BLaER1 (cell line): Measurements from ENCODE around the gene CCL4L2.
"Not testable (repeated sequence)": the region's sequence is repeated elsewhere in the genome, so short reads cannot be mapped to it uniquely, and the experiment has no call there.

Experiments
- H3K27ac ChIP-seq: shearing (Covaris generic); formaldehyde crosslinking; 2 replicates; pipeline ENCODE4 v1.8.1; 2022
- H3K27me3 ChIP-seq: shearing (Covaris generic); formaldehyde crosslinking; 2 replicates; pipeline ENCODE4 v1.8.1; 2022
- H3K36me3 ChIP-seq: shearing (Covaris generic); formaldehyde crosslinking; 2 replicates; pipeline ENCODE4 v1.8.1; 2022
- H3K4me1 ChIP-seq: shearing (Covaris generic); formaldehyde crosslinking; 2 replicates; pipeline ENCODE4 v1.8.1; 2022
- H3K4me2 ChIP-seq: shearing (Covaris generic); formaldehyde crosslinking; 2 replicates; pipeline ENCODE4 v1.8.1; 2022
- H3K4me3 ChIP-seq: shearing (Covaris generic); formaldehyde crosslinking; 2 replicates; pipeline ENCODE4 v1.8.1; 2022
- H3K9ac ChIP-seq: shearing (Covaris generic); formaldehyde crosslinking; 2 replicates; pipeline ENCODE4 v1.8.1; 2022
- H3K9me3 ChIP-seq: shearing (Covaris generic); formaldehyde crosslinking; 2 replicates; pipeline ENCODE4 v1.8.1; 2022
- H4K20me1 ChIP-seq: shearing (Covaris generic); formaldehyde crosslinking; 2 replicates; pipeline ENCODE4 v1.8.1; 2022
- Cebpa-rat ChIP-seq: shearing (Covaris generic); IDR thresholded peaks from 2 replicates; pipeline ENCODE4 v1.8.1; 2022

CCL4L2 gene

DNA sequence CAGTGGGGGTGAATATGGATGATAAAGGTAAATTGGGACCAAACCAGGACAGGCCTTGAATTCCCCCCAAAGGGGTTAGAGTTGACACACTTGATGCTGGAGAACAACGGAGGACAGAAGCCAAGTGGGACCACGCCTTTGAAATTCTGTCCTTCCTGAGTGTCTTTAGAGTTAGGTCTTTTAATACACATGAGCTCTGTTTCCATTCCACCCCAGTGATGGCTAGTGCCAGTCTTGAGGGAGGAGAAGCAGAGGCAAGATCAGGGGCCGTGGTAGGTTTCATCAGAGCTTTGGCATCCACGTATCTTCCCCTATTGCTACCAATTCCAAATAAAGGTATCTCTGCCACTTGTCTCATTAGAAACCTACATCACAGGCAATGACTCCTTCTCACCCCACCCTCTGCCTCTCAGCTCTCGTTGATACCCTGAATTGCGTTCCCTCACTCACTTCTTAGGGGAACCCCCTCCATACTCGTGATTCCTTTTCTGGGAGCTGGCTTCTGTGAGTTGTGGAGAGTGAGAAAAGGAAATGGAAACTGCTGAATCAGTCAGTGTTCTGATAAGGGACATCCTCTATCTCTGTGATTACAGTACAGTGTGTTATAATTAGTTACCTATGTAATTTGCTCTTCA, 11.9 kb upstream of the CCL4L2 start:
- no peaks in the 10 kb centered on the region for H3K9me3 ChIP-seq
- H3K27ac ChIP-seq, result no peak overlapping the region; the same call in 1 of the 2 replicates
- no peak overlapping the region for H3K4me3 ChIP-seq
- no peaks in the 10 kb centered on the region for H3K36me3 ChIP-seq
- H3K27me3 ChIP-seq, result no peaks in the 10 kb centered on the region
- TF ChIP-seq Cebpa-rat, result no peak
- H3K9ac ChIP-seq, result no peak overlapping the region
- H3K4me1 ChIP-seq, result peaks cover 73% of the 10 kb centered on the region
- H3K4me2 ChIP-seq, result peak overlapping the region; percentile 61
- H4K20me1 ChIP-seq, result no peaks in the 10 kb centered on the region

DNA sequence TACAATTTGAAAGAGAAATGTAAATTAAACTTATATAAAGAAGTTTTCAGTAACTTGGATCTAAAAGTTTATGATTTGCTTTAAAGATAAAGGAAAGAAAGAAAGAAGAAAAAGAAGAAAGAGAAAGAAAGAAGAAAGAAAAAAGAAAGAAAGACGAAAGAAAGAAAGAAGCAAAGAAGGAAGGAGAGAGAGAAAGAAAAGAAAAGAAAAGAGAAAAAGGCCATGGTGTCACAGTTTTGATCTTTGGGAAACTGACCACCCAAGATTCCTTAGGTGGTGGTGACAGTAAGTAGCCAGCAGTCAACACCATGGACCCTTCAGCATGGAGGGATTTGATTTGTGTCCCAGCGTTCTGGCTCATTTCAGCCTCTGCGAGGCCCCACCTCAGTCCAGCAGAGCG, 9.8 kb upstream of the CCL4L2 start:
- H3K4me1 ChIP-seq, result peaks cover 67% of the 10 kb centered on the region
- not testable (repeated sequence) for H3K27ac ChIP-seq, H4K20me1 ChIP-seq

DNA sequence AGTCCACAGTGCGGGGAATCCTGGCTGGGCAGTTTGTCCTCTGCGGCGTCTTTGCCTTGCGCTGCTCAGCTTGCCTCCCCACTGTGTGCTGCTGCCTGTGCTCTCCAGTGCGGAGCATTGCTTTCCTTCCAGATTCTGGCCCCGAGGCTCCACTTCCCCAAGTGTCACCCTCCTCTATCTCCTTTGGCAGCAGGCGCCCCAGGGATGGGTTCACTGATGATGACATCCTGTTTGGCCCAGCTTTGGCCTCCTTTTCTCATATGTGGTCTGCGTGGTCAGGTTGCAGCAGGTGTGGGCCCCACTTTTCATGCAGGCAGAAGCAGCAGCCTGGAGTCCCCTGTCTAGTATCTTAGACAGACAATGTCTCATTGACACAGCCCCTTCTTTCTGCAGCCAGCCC, 9.4 kb upstream of the CCL4L2 start:
- not testable (repeated sequence) for H3K9ac ChIP-seq, H3K27ac ChIP-seq, H4K20me1 ChIP-seq, H3K36me3 ChIP-seq, H3K27me3 ChIP-seq, H3K4me3 ChIP-seq, H3K9me3 ChIP-seq
- H3K4me1 ChIP-seq, result peaks cover 67% of the 10 kb centered on the region
- H3K4me2 ChIP-seq, result peak overlapping the region; percentile 59

More for the DNA sequence above, 9.8 kb upstream of the CCL4L2 start:
- H3K9me3 ChIP-seq, H3K27me3 ChIP-seq, H3K9ac ChIP-seq, H3K4me3 ChIP-seq, H3K36me3 ChIP-seq: not testable (repeated sequence)
- H3K4me2 ChIP-seq, result peak overlapping the region; percentile 59

DNA sequence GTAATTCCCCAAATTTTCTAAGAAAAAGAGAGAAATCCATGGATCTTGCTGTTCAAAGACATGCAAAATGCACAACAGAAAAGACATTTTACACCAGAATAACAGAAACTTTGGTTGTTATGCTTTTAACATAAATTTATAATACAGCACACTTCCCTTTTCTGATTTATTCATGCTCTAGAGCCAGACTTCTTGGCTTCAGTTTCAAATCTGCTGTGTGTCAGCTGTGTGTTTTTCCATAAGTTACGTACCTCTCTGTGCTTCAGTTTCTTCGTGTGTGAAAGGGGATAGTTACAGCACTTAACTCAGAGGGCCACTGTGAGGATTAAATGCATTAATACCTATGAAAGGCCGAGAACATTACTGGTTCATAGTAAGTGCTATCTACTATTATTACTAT, 7.5 kb upstream of the CCL4L2 start:
- H3K27me3 ChIP-seq, result no peaks in the 10 kb centered on the region
- no peak for TF ChIP-seq Cebpa-rat
- H3K4me3 ChIP-seq, result no peak overlapping the region
- H3K36me3 ChIP-seq, result no peaks in the 10 kb centered on the region
- H3K9me3 ChIP-seq, result no peaks in the 10 kb centered on the region
- H3K27ac ChIP-seq, result no peak overlapping the region
- H3K4me1 ChIP-seq, result peaks cover 59% of the 10 kb centered on the region
- peak overlapping the region; percentile 59 for H3K4me2 ChIP-seq
- H3K9ac ChIP-seq, result no peak overlapping the region
- H4K20me1 ChIP-seq, result no peaks in the 10 kb centered on the region

DNA sequence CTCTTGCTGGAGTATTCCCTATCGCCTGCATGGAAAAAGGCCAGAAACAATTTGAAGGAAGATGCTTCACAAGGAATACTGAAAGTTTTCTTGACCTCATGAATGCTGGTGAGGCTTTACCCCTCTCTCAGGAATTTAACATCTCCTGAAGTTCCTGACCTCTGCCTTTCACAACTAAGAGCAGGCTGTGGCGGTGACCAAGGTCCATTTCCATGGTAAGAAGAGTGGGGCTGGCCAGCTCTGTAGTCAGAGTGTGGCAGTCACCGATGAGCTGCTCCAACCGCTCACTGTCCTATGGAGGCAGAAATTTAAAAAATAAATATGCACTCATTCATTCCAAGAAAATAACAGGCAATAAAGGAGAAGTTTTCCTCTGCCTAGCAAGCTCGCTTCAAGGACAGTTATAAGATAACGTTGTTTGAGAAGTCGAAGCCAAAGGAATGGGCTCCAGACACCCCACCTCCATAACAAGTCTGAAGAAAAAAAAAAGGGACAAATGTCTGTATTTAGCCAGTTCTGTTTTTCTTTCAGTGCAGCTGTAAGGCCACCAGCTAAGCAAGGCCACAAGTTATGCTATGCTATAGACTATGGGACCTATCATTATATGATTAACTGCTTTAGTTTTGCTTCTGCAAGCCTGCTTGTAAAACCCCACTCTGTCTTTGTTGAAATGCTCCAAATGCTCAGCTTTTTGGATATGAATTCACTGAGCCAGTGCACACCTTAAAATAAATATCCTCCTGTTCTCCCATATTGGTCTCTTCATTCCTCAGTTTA, 6.0 kb upstream of the CCL4L2 start:
- Histone ChIP-seq H3K27me3 (no peaks in the 10 kb centered on the region), H3K9me3 (no peaks in the 10 kb centered on the region), H3K27ac (no peak overlapping the region), H3K4me3 (no peak overlapping the region), H4K20me1 (no peaks in the 10 kb centered on the region), H3K4me2 (no peak overlapping the region), H3K36me3 (no peaks in the 10 kb centered on the region), H3K4me1 (peaks cover 54% of the 10 kb centered on the region), H3K9ac (no peak overlapping the region)
- no peak for TF ChIP-seq Cebpa-rat

DNA sequence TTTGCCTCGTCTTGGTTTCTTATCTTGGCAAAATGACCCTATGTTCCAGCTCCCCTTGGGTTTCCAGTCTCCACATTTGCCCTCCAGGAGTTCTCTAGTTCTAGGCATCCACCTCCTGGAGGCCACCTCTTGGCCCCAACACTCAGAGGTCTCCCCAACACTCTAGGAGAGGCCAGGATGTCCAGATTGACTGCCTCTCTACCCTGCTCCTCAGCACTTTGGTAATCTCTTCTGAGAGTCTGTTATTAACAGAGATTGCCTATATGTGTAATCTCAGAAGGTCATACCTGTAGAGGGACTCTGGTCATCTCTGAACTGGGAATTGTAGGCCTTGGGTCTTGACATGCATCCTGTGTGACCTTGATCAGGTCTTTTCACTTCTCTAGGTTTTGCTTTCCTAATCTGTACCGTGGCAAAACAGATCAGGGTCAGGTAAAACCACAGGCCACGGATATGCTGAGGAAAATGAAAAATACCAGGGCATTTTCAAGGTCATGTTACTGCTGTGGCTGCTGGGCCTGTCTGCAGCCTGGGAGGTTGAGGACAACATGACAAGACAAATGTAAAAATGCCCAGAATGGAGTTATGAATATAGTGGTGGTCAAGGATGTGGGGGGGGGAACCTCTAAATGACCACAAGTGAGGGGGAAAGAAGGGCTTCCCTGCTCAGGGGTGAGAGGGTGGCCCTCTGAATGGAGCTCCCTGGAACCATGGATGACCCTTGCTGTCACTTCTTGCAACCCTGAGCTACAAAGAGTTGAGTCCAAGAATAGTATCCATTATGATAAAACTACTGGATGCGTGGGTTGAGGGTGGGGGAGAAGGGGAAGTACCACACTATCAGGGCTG, 5.0 kb upstream of the CCL4L2 start:
- no peak for TF ChIP-seq Cebpa-rat
- H3K27ac ChIP-seq, result no peak overlapping the region
- peak overlapping the region; percentile 53 for H3K4me2 ChIP-seq
- no peaks in the 10 kb centered on the region for H3K9me3 ChIP-seq
- no peak overlapping the region for H3K4me3 ChIP-seq
- no peaks in the 10 kb centered on the region for H4K20me1 ChIP-seq
- no peaks in the 10 kb centered on the region for H3K27me3 ChIP-seq
- H3K4me1 ChIP-seq, result peaks cover 63% of the 10 kb centered on the region
- no peaks in the 10 kb centered on the region for H3K36me3 ChIP-seq
- no peak overlapping the region for H3K9ac ChIP-seq

DNA sequence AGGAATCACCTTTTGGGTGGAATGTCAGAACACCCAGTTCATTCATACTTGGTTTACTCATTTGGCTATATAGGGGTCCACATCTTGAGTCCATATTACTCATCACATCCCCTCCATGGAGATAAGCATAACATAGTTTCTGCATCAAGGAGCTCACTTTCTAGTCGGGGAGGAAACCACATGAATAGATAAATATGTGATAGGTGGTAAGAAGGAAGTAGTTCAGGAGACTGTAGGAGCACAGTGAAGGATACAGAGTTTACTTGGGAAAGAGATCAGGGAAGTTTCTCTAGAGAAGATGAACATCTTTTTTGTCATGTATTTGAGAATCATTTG, 4.4 kb upstream of the CCL4L2 start:
- not testable (repeated sequence) for H3K9ac ChIP-seq

DNA sequence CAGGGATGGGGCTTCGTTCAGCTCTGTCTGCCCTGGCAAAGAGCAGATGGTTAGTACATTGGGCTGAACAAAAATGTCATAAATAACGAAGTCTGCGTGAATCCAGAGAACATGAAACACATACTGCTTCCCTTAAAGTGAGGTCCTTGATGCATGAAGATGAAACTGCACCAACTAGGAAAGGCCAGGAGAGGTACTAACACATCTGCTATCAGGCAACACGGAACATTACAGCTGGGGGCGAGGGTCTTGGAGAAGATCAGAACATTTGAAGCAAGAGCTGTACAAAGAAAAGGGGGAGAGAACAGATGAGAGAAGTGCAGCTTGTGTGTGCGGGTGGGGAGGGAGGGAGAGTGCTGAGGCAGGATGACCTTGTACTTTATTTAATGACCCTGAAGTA, 3.5 kb upstream of the CCL4L2 start:
- Histone ChIP-seq H3K4me1 (peaks cover 66% of the 10 kb centered on the region), H3K4me2 (peak overlapping the region; percentile 53)
- H3K4me3 ChIP-seq, H3K27me3 ChIP-seq, H3K9ac ChIP-seq, H3K36me3 ChIP-seq, H3K9me3 ChIP-seq, H3K27ac ChIP-seq, H4K20me1 ChIP-seq: not testable (repeated sequence)

More for the DNA sequence above, 4.4 kb upstream of the CCL4L2 start:
- H3K27me3 ChIP-seq, H3K27ac ChIP-seq, H3K36me3 ChIP-seq, H3K9me3 ChIP-seq, H3K4me3 ChIP-seq, H4K20me1 ChIP-seq: not testable (repeated sequence)
- Histone ChIP-seq H3K4me2 (peak overlapping the region; percentile 53), H3K4me1 (peaks cover 66% of the 10 kb centered on the region)

DNA sequence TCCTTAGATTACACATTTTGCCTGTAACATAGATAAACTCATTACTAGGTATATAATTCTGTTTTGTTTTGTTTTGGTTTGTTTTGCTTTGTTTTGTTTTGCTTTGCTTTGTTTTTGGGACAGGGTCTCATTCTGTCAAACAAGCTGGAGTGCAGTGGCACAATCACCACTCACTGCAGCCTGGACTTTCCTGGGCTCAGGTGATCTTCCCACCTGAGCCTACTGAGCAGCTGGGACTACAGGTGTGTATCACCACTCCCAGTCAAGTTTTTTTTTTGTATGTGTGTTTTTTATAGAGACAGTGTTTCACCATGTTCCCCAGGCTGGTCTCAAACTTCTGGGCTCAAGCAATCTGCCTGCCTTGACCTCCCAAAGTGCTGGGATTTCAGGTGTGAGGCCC, 1.3 kb upstream of the CCL4L2 start:
- Histone ChIP-seq H3K4me1 (peaks cover 56% of the 10 kb centered on the region), H3K27me3 (no peaks in the 10 kb centered on the region), H3K9me3 (no peaks in the 10 kb centered on the region), H3K36me3 (no peaks in the 10 kb centered on the region), H3K27ac (no peak overlapping the region), H3K4me3 (no peak overlapping the region), H4K20me1 (no peaks in the 10 kb centered on the region), H3K4me2 (peak overlapping the region; percentile 65), H3K9ac (no peak overlapping the region)
- no peak for TF ChIP-seq Cebpa-rat

DNA sequence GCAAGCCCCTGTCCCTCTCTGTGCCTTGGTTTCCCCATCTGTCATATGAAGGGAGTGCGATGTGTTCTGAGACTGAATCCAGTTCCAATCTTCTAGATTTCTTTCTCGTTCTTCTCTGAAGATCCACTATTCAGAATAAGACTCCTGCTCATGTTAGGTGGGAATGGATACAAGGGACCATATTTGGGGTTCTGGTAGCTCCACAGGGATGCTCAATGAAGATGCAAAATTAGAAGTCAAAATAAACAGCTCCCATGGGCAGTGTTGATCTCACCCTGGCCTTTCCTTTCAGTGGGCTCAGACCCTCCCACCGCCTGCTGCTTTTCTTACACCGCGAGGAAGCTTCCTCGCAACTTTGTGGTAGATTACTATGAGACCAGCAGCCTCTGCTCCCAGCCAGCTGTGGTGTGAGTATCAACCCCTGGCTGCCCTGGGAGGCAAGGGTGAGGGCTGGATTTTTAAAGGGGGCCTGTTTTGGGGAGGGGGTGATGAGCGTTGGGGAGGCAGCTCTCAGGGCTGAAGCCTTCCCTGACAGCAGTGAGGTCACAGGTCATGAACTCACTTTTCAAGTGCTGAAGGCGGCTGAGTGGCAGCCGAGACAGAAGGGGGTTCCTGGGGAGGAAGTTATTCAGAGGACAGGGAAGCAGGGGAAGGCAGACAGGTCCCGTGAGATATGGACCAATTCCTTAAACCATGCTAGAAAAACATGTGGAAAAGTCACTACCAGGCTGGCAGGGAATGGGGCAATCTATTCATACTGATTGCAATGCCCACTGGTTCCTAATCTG, 815 bp downstream of the CCL4L2 start:
- not testable (repeated sequence) for H3K9ac ChIP-seq

More for the DNA sequence above, 815 bp downstream of the CCL4L2 start:
- not testable (repeated sequence) for H3K27ac ChIP-seq, H3K36me3 ChIP-seq, H3K9me3 ChIP-seq, H3K4me3 ChIP-seq, H4K20me1 ChIP-seq, H3K27me3 ChIP-seq
- H3K4me1 ChIP-seq, result peaks cover 44% of the 10 kb centered on the region
- peak overlapping the region; percentile 65 for H3K4me2 ChIP-seq
